ENCODE results near the gene KY. TPM values are rescaled to one million over a fixed set of nuclear protein-coding genes. Genes with fewer than 3 reads are reported as not detected.

Gene KY
- total and polyA plus RNA-seq, 2 of the 13 experiments (the other 11 are each of a cell fraction or from before 2014, with no cell fraction given): not detected

DNA sequence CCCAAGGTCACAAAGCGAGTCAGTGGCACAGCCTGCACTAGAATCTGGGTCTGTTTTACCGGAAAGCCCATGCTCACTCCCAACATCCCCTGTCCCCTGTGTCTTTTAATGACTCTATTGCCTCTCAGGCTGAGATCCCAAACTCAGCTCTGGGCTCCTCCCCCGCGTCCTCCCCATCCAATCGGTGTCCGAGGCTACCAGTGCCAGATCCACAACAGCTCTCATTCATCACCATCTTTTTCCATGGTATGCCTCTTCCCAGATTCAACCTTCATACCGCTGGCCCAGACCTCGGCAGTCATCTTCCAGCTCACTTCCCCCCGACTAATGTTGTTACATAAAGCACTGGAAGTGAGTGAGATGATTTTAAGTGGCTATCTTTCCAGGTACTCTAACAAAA is 16.1 kb upstream of the KY start:
- WGBS (ENCODE audit: low lambda C conversion rate): 9% methylated on average over 9 of the region's 9 CpGs
- no peak for ATAC-seq
- BruUV-seq (replicated peaks): no TSS peak

DNA sequence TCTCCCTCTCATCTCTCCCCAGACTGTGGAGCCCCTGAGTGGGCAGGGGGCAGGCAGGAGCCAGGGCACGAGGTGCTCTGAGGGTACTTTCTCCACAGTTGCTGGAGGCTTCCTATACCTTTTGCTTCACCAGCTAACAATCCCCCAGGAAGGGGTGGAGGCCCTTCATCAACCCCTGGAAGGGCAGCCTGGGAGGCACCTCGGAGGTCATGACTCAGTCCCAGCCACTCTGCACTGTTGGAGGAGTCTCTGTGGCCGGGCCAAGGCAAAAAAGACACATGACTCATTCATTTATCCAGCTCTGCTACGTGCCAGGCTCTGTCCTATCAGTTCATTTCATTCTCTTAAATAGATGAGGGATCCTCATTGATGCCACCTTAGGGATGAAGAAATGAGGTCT is 15.6 kb upstream of the KY start:
- no peak overlapping the region for H3K4me2 ChIP-seq (ENCODE audit: low read depth, low read length)
- ChIA-PET CTCF (ENCODE audit: low intra/inter-chr PET ratio, low total read pairs) (no interaction called here), POLR2A (no interaction called here)
- H3K27me3 ChIP-seq (ENCODE audit: control insufficient read depth in 1 of 2, insufficient read depth in 2 of 2, low read length in 2 of 2): peaks cover 0 to 11% of the 10 kb centered on the region in 2 experiments; a peak in 3 of 5 replicates
- no peak for FAIRE-seq
- H2AFZ ChIP-seq (ENCODE audit: low read length): no peak overlapping the region
- no TSS peak for BruUV-seq (replicated peaks)
- H3K27ac ChIP-seq (ENCODE audit: extremely low read length, insufficient read depth, low read length): no peak overlapping the region
- DNase-seq (ENCODE audit: low spot score): no peak
- TF ChIP-seq, protein P1, sequence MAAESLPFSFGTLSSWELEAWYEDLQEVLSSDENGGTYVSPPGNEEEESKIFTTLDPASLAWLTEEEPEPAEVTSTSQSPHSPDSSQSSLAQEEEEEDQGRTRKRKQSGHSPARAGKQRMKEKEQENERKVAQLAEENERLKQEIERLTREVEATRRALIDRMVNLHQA (CRISPR knock-in tag; IDR thresholded peaks at IDR 0.05): no peak
- TF ChIP-seq FOXK1 (CRISPR knock-in tag; IDR thresholded peaks at IDR 0.05; ENCODE audit: borderline replicate concordance, low read depth) (no peak), FIP1L1 (IDR thresholded peaks at IDR 0.05; ENCODE audit: borderline replicate concordance, insufficient read depth, low read depth, low read length) (no peak), GATAD2A (CRISPR knock-in tag; IDR thresholded peaks at IDR 0.05) (no peak), ZNF263 (CRISPR knock-in tag; IDR thresholded peaks at IDR 0.05) (no peak), JUN (CRISPR knock-in tag; IDR thresholded peaks at IDR 0.05) (no peak), ZFY (CRISPR knock-in tag; IDR thresholded peaks at IDR 0.05) (no peak), RBFOX2 (IDR thresholded peaks at IDR 0.05; ENCODE audit: low read depth, low read length) (no peak), MBD4 (IDR thresholded peaks at IDR 0.05; ENCODE audit: borderline replicate concordance, low read length) (no peak), PITX1 (CRISPR knock-in tag; IDR thresholded peaks at IDR 0.05) (no peak), ZNF460 (CRISPR knock-in tag; IDR thresholded peaks at IDR 0.05; ENCODE audit: borderline replicate concordance) (no peak)
- TF ChIP-seq, protein P2, sequence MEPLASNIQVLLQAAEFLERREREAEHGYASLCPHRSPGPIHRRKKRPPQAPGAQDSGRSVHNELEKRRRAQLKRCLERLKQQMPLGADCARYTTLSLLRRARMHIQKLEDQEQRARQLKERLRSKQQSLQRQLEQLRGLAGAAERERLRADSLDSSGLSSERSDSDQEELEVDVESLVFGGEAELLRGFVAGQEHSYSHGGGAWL (CRISPR knock-in tag; IDR thresholded peaks at IDR 0.05): no peak
- TF ChIP-seq, protein P3, sequence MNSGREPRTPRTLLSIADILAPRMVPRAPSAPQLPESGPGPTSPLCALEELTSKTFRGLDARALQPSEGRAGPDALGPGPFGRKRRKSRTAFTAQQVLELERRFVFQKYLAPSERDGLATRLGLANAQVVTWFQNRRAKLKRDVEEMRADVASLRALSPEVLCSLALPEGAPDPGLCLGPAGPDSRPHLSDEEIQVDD (CRISPR knock-in tag; IDR thresholded peaks at IDR 0.05; ENCODE audit: borderline replicate concordance): no peak
- TF ChIP-seq, protein P4, sequence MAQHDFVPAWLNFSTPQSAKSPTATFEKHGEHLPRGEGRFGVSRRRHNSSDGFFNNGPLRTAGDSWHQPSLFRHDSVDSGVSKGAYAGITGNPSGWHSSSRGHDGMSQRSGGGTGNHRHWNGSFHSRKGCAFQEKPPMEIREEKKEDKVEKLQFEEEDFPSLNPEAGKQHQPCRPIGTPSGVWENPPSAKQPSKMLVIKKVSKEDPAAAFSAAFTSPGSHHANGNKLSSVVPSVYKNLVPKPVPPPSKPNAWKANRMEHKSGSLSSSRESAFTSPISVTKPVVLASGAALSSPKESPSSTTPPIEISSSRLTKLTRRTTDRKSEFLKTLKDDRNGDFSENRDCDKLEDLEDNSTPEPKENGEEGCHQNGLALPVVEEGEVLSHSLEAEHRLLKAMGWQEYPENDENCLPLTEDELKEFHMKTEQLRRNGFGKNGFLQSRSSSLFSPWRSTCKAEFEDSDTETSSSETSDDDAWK (CRISPR knock-in tag; IDR thresholded peaks at IDR 0.05): no peak
- in situ Hi-C loops (cut with HindIII; ENCODE audit: extremely low pct_ligation_motif_present, low pct_unique_long_range_greater_than_20kb): no loop called here
- no peak overlapping the region for H3K4me3 ChIP-seq (replicated peaks in 1 of 3; ENCODE audit: insufficient read depth in 1 of 3, low read depth in 2 of 3, low read length in 3 of 3)
- H4K20me1 ChIP-seq (ENCODE audit: insufficient read depth, low read length): no peaks in the 10 kb centered on the region
- no peak for ATAC-seq
- H3K79me2 ChIP-seq (ENCODE audit: insufficient read depth, low read length): no peaks in the 10 kb centered on the region
- 0% methylated on average over 3 of the region's 4 CpGs for WGBS (ENCODE audit: low lambda C conversion rate)
- no peak overlapping the region for H3K9ac ChIP-seq (ENCODE audit: insufficient read depth, low read depth, low read length)
- intact Hi-C loops (cut with micrococcal nuclease; ENCODE audit: unreplicated experiment): no loop called here
- no peaks in the 10 kb centered on the region for H3K4me1 ChIP-seq (ENCODE audit: insufficient read depth, low read length)
- no peaks in the 10 kb centered on the region for H3K9me3 ChIP-seq (ENCODE audit: low read length)
- no peaks in the 10 kb centered on the region for H3K36me3 ChIP-seq (replicated peaks in 1 of 2; ENCODE audit: control insufficient read depth in 1 of 2, insufficient read depth in 2 of 2, low read length in 2 of 2)

More for the DNA sequence above, 16.1 kb upstream of the KY start:
- Histone ChIP-seq H3K4me3 (replicated peaks in 1 of 3; ENCODE audit: insufficient read depth in 1 of 3, low read depth in 2 of 3, low read length in 3 of 3) (no peak overlapping the region), H3K27me3 (ENCODE audit: control insufficient read depth in 1 of 2, insufficient read depth in 2 of 2, low read length in 2 of 2) (peaks cover 0 to 11% of the 10 kb centered on the region in 2 experiments; a peak in 3 of 5 replicates), H3K27ac (ENCODE audit: extremely low read length, insufficient read depth, low read length) (no peak overlapping the region), H3K9ac (ENCODE audit: insufficient read depth, low read depth, low read length) (no peak overlapping the region), H2AFZ (ENCODE audit: low read length) (no peak overlapping the region), H3K4me1 (ENCODE audit: insufficient read depth, low read length) (no peaks in the 10 kb centered on the region), H3K4me2 (ENCODE audit: low read depth, low read length) (no peak overlapping the region), H3K79me2 (ENCODE audit: insufficient read depth, low read length) (no peaks in the 10 kb centered on the region), H3K9me3 (ENCODE audit: low read length) (no peaks in the 10 kb centered on the region), H4K20me1 (ENCODE audit: insufficient read depth, low read length) (no peaks in the 10 kb centered on the region), H3K36me3 (replicated peaks in 1 of 2; ENCODE audit: control insufficient read depth in 1 of 2, insufficient read depth in 2 of 2, low read length in 2 of 2) (no peaks in the 10 kb centered on the region)
- POLR2A ChIA-PET: no interaction called here
- intact Hi-C loops (cut with micrococcal nuclease; ENCODE audit: unreplicated experiment) (no loop called here), in situ Hi-C loops (cut with HindIII; ENCODE audit: extremely low pct_ligation_motif_present, low pct_unique_long_range_greater_than_20kb) (no loop called here)
- CTCF ChIA-PET (ENCODE audit: low intra/inter-chr PET ratio, low total read pairs): no interaction called here
- DNase-seq (ENCODE audit: low spot score): no peak
- TF ChIP-seq, protein P5, sequence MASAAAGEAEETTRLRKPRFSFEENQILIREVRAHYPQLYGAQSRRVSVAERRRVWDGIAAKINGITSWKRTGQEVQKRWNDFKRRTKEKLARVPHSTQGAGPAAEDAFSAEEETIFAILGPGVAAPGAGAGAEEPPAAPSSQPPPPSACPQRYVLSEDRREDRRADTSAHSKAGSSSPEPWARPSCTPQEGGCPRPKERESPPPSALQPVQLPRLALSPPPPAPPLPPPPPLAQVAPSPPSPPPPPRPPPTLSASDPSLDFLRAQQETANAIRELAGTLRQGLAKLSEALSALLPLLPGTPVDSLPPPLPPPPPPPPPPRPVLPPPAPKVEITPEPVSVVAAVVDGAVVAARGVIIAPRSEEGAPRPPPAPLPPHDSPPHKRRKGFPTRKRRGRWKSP (CRISPR knock-in tag; IDR thresholded peaks at IDR 0.05): no peak
- TF ChIP-seq SALL2 (CRISPR knock-in tag; IDR thresholded peaks at IDR 0.05): no peak
- no peak for FAIRE-seq
